OCI-LY1 (cell line): ENCODE measurements around the gene NOG.

Experiments used
- H2AFZ ChIP-seq: fragments of 200-600 bp; sonication (generic), shearing (Covaris generic); 2 replicates; pipeline ENCODE4 v1.6.0; 2014; ENCODE audit warnings: antibody characterized with exemption, mild to moderate bottlenecking, low read length
- H3F3A ChIP-seq: fragments of 200-600 bp; sonication (generic), shearing (Covaris generic); 2 replicates; pipeline ENCODE4 v1.6.0; 2014; ENCODE audit warnings: mild to moderate bottlenecking, antibody characterized with exemption, low read length, moderate library complexity; ENCODE audit not compliant: insufficient read depth
- H3K27ac ChIP-seq: fragments of 200-600 bp; sonication (generic); 2 replicates; pipeline ENCODE4 v1.5.1; 2014; ENCODE audit warnings: low read length, mixed run types, mild to moderate bottlenecking, low read depth; ENCODE audit not compliant: poor library complexity, severe bottlenecking
- H3K27me3 ChIP-seq: fragments of 200-600 bp; sonication (generic); 2 replicates; pipeline ENCODE4 v1.6.0; 2014; ENCODE audit warnings: antibody characterized with exemption, mild to moderate bottlenecking, low read length, moderate library complexity; ENCODE audit not compliant: insufficient read depth
- H3K36me3 ChIP-seq: fragments of 200-600 bp; sonication (generic); 2 replicates; pipeline ENCODE4 v1.6.1; 2014; ENCODE audit warnings: mild to moderate bottlenecking, antibody characterized with exemption, low read length, moderate library complexity, mixed read lengths; ENCODE audit not compliant: insufficient read depth
- H3K4me1 ChIP-seq: fragments of 200-600 bp; sonication (generic); 2 replicates; pipeline ENCODE4 v1.5.1; 2014; ENCODE audit warnings: mild to moderate bottlenecking, low read length, moderate library complexity; ENCODE audit not compliant: insufficient read depth, severe bottlenecking
- H3K4me2 ChIP-seq: fragments of 200-600 bp; sonication (generic), shearing (Covaris generic); 2 replicates; pipeline ENCODE4 v1.6.1; 2014; ENCODE audit warnings: low read length
- H3K4me3 ChIP-seq: fragments of 200-600 bp; sonication (generic); 2 replicates; pipeline ENCODE4 v1.5.1; 2014; ENCODE audit warnings: low read length, low read depth, mild to moderate bottlenecking, mixed read lengths; ENCODE audit not compliant: poor library complexity, severe bottlenecking
- H3K79me2 ChIP-seq: fragments of 200-600 bp; shearing (Covaris generic); 2 replicates; pipeline ENCODE4 v1.6.1; 2016; ENCODE audit warnings: mixed run types, low read length, mixed read lengths; ENCODE audit not compliant: insufficient read depth
- H3K9ac ChIP-seq: fragments of 200-600 bp; sonication (generic), shearing (Covaris generic); 2 replicates; pipeline ENCODE4 v1.6.1; 2014; ENCODE audit warnings: mild to moderate bottlenecking, low read length, mixed read lengths
- H3K9me2 ChIP-seq: fragments of 200-600 bp; sonication (generic), shearing (Covaris generic); 2 replicates; pipeline ENCODE4 v1.6.1; 2014; ENCODE audit warnings: low read depth, mild to moderate bottlenecking, low read length, mixed read lengths
- H3K9me3 ChIP-seq: fragments of 200-600 bp; shearing (Covaris generic); 2 replicates; pipeline ENCODE4 v1.6.1; 2014; ENCODE audit warnings: low read length, mixed read lengths
- H4K20me1 ChIP-seq: fragments of 200-600 bp; sonication (generic), shearing (Covaris generic); 2 replicates; pipeline ENCODE4 v1.6.0; 2016; ENCODE audit warnings: mild to moderate bottlenecking, low read length; ENCODE audit not compliant: insufficient read depth
- EZH2 ChIP-seq: fragments of 200-600 bp; sonication (generic), shearing (Covaris generic); IDR thresholded peaks from 2 replicates; pipeline ENCODE4 v1.8.0; 2017; ENCODE audit warnings: borderline replicate concordance, mixed run types, mild to moderate bottlenecking, antibody characterized with exemption, low read length, moderate library complexity, mixed read lengths
- TF ChIP-seq, protein P1 (sequence below): fragments of 200-600 bp; sonication (generic), shearing (Covaris generic); IDR thresholded peaks from 2 replicates; pipeline ENCODE4 v1.5.1; 2017; ENCODE audit warnings: mild to moderate bottlenecking, antibody characterized with exemption, low read length, moderate library complexity, mixed read lengths

NOG gene

DNA sequence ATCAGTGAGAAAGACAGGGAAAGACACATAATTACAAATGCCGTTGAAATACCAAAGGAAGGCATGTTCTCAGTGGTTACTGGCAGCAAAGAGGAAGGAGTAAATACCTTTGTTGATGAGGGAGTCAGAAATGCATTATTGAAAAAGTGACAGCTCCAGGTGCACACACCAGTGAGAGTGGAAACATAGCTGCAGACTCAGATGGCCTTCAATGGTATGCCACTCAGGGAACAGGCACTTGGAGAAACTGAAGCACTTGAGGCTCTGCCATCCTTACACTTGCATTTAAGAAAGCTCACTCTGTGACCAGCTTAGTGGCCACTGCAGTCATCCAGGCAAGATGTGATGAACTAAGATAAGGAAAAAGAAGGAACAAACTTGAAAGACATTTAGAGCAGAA, 29.9 kb downstream of the NOG start:
- H3F3A ChIP-seq = no peaks in the 10 kb centered on the region
- H3K27ac ChIP-seq = no peak overlapping the region
- H2AFZ ChIP-seq = no peak overlapping the region
- no peaks in the 10 kb centered on the region for H3K4me1 ChIP-seq
- H3K9me2 ChIP-seq = no peaks in the 10 kb centered on the region
- TF ChIP-seq, protein P1, sequence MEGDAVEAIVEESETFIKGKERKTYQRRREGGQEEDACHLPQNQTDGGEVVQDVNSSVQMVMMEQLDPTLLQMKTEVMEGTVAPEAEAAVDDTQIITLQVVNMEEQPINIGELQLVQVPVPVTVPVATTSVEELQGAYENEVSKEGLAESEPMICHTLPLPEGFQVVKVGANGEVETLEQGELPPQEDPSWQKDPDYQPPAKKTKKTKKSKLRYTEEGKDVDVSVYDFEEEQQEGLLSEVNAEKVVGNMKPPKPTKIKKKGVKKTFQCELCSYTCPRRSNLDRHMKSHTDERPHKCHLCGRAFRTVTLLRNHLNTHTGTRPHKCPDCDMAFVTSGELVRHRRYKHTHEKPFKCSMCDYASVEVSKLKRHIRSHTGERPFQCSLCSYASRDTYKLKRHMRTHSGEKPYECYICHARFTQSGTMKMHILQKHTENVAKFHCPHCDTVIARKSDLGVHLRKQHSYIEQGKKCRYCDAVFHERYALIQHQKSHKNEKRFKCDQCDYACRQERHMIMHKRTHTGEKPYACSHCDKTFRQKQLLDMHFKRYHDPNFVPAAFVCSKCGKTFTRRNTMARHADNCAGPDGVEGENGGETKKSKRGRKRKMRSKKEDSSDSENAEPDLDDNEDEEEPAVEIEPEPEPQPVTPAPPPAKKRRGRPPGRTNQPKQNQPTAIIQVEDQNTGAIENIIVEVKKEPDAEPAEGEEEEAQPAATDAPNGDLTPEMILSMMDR = no peak
- TF ChIP-seq EZH2 = no peak
- H3K9me3 ChIP-seq = no peaks in the 10 kb centered on the region
- H3K4me3 ChIP-seq = no peak overlapping the region
- H3K79me2 ChIP-seq = no peaks in the 10 kb centered on the region
- H3K27me3 ChIP-seq = no peaks in the 10 kb centered on the region
- H4K20me1 ChIP-seq = no peaks in the 10 kb centered on the region
- H3K36me3 ChIP-seq = no peaks in the 10 kb centered on the region
- no peak overlapping the region for H3K4me2 ChIP-seq
- H3K9ac ChIP-seq = no peak overlapping the region

DNA sequence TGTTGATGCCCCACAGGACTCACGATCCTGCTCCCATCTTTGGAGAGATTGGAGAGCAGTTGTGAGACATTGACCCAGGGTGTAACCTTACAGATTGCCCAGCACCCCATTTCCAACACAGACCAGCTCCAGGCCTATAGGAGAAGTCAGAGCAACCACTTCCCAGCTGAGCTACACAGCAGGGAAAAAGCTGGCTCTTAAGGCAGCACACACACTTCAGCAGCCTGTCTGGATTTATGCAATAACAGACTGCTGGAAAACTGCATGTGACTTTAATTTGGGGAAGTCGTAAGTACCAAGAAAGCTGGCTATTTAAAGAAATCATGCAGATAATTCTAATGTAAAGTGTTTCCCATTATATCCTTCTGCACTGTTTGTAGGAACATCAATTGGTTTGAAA, 30.8 kb downstream of the NOG start:
- Histone ChIP-seq H3F3A (no peaks in the 10 kb centered on the region), H2AFZ (no peak overlapping the region)
- no peak for TF ChIP-seq EZH2
- TF ChIP-seq, protein P1 = no peak

DNA sequence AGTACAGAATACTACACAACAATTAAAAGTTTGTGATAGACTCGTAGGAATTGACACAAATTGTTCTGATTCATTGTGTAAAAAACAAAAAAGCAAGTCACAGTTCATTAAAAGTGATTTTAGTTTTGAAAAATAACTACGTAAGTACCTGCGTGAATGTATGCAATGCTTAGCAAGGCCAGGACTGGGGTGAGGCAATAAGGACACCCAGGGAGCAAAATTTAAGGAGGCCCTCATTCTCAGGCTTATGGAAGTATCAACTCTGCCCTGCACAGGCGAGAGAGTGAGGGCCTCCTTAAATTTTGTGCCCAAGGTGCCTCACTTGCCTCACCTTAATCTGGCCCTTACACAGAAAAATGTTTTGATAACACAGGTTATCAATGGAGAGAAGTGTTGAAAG, 31.4 kb downstream of the NOG start:
- H4K20me1 ChIP-seq = no peaks in the 10 kb centered on the region
- no peaks in the 10 kb centered on the region for H3K9me3 ChIP-seq
- H3K27me3 ChIP-seq = no peaks in the 10 kb centered on the region
- no peaks in the 10 kb centered on the region for H3K9me2 ChIP-seq
- no peaks in the 10 kb centered on the region for H3K36me3 ChIP-seq
- no peak overlapping the region for H3K4me3 ChIP-seq
- TF ChIP-seq, protein P1 = no peak
- no peak for TF ChIP-seq EZH2
- H3K4me1 ChIP-seq = no peaks in the 10 kb centered on the region
- H3K27ac ChIP-seq = no peak overlapping the region
- H3K79me2 ChIP-seq = no peaks in the 10 kb centered on the region
- H3K9ac ChIP-seq = no peak overlapping the region
- H3K4me2 ChIP-seq = no peak overlapping the region
- no peak overlapping the region for H2AFZ ChIP-seq
- H3F3A ChIP-seq = no peaks in the 10 kb centered on the region

More for the DNA sequence above, 30.8 kb downstream of the NOG start:
- Histone ChIP-seq H3K79me2 (no peaks in the 10 kb centered on the region), H3K4me3 (no peak overlapping the region), H3K36me3 (no peaks in the 10 kb centered on the region), H3K4me2 (no peak overlapping the region), H3K9me2 (no peaks in the 10 kb centered on the region), H3K9me3 (no peaks in the 10 kb centered on the region), H3K27ac (no peak overlapping the region), H3K4me1 (no peaks in the 10 kb centered on the region), H4K20me1 (no peaks in the 10 kb centered on the region), H3K27me3 (no peaks in the 10 kb centered on the region), H3K9ac (no peak overlapping the region)
